HepG2 (cell line): ENCODE results near the gene GLUD1. TPM values are rescaled to one million over a fixed set of nuclear protein-coding genes. Genes with fewer than 3 reads are reported as not detected.
"Not testable (repeated sequence)": the region's sequence is repeated elsewhere in the genome, so short reads cannot be mapped to it uniquely, and the experiment has no call there.

Experiments used
- ATAC-seq: fragments of 200-7000 bp; cut with Tn5 transposase; 3 replicates; pipeline ENCODE4 v1.9.1; 2020; ENCODE audit warnings: mild to moderate bottlenecking, moderate library complexity
- BruUV-seq: library from RNA; stranded (reverse); fragments of 400-500 nt; replicated peaks from 2 replicates; lab custom pipeline; 2021; lab: Mats Ljungman, UMichigan
- CTCF ChIA-PET: fragments of 300-600 bp; formaldehyde crosslinking; extraction: SDS; loops from one replicate; lab custom pipeline; 2021; ENCODE audit warnings: low total read pairs, inconsistent platforms, low intra/inter-chr PET ratio; lab: Yijun Ruan, JAX
- POLR2A ChIA-PET: fragments of 350-600 bp; sonication (Branson Sonifier 250); formaldehyde crosslinking; loops from one replicate; lab custom pipeline; 2020; ENCODE audit warnings: antibody characterized with exemption, inconsistent platforms; lab: Yijun Ruan, JAX
- DNase-seq: peaks from one replicate; pipeline ENCODE4 v3.0.0-alpha.2; 2015; ENCODE audit warnings: low spot score
- FAIRE-seq: peaks from 3 replicates; lab custom pipeline; 2011; peaks lifted over from hg19 to GRCh38; lab: Jason Lieb, UNC
- H2AFZ ChIP-seq: one replicate; pipeline ENCODE4 v1.6.1; 2011; ENCODE audit warnings: low read length, inconsistent platforms
- H3K27ac ChIP-seq: fragments of 300-600 bp; 3 replicates; pipeline ENCODE4 v1.8.0; 2011; ENCODE audit warnings: mixed run types, mild to moderate bottlenecking, mixed read lengths, low read length, inconsistent platforms; ENCODE audit not compliant: insufficient read depth; ENCODE audit errors: extremely low read length
- H3K27me3 ChIP-seq, 2 experiments: fragments of 200-600 bp in 1 of 2; 2 replicates in 1 of 2; 3 replicates in 1 of 2; pipeline versions ENCODE4 v1.6.0 to v1.8.0; 2011; ENCODE audit warnings: low read length in 2 of 2, mild to moderate bottlenecking in 2 of 2, moderate library complexity in 2 of 2, inconsistent platforms in 1 of 2; ENCODE audit not compliant: insufficient read depth in 2 of 2, control insufficient read depth in 1 of 2
- H3K36me3 ChIP-seq, 2 experiments: fragments of 200-600 bp in 1 of 2; replicated peaks in 1 of 2; 2 replicates in 1 of 2; 3 replicates in 1 of 2; pipeline versions ENCODE4 v1.5.1 to v1.8.0; 2011; ENCODE audit warnings: low read length in 2 of 2, inconsistent platforms in 1 of 2; ENCODE audit not compliant: insufficient read depth in 2 of 2, control insufficient read depth in 1 of 2
- H3K4me1 ChIP-seq: 2 replicates; pipeline ENCODE4 v1.5.1; 2012; ENCODE audit warnings: low read length, inconsistent platforms; ENCODE audit not compliant: insufficient read depth
- H3K4me2 ChIP-seq: 2 replicates; pipeline ENCODE4 v1.6.0; 2011; ENCODE audit warnings: low read depth, low read length, inconsistent platforms
- H3K4me3 ChIP-seq, 3 experiments: fragments of 200-600 bp in 1 of 3; sonication (generic), shearing (Covaris generic) in 1 of 3; replicated peaks in 1 of 3; 2 replicates each; pipeline ENCODE4 v1.5.1; 2011 to 2016; ENCODE audit warnings: low read length in 3 of 3, inconsistent platforms in 2 of 3, low read depth in 2 of 3, mild to moderate bottlenecking in 2 of 3, control low read depth in 1 of 3, mixed read lengths in 1 of 3; ENCODE audit not compliant: insufficient read depth in 1 of 3
- H3K79me2 ChIP-seq: one replicate; pipeline ENCODE4 v1.6.1; 2011; ENCODE audit warnings: low read length, inconsistent platforms; ENCODE audit not compliant: insufficient read depth
- H3K9ac ChIP-seq: 2 replicates; pipeline ENCODE4 v1.6.0; 2011; ENCODE audit warnings: mild to moderate bottlenecking, low read depth, low read length, inconsistent platforms; ENCODE audit not compliant: insufficient read depth
- H3K9me3 ChIP-seq: 2 replicates; pipeline ENCODE4 v1.5.1; 2012; ENCODE audit warnings: mild to moderate bottlenecking, low read length
- H4K20me1 ChIP-seq: 2 replicates; pipeline ENCODE4 v1.6.0; 2011; ENCODE audit warnings: inconsistent platforms, mild to moderate bottlenecking, low read length, moderate library complexity; ENCODE audit not compliant: insufficient read depth
- ATF7 ChIP-seq, 2 experiments: fragments of 450-650 bp in 1 of 2; sonication (generic) in 1 of 2; formaldehyde crosslinking in 1 of 2; IDR thresholded peaks; 2 replicates each; pipeline versions ENCODE4 v1.4.0 to v1.6.1; 2016 to 2020; ENCODE audit warnings: antibody characterized with exemption in 1 of 2, mild to moderate bottlenecking in 1 of 2, missing genetic modification reagents in 1 of 2
- HNF1B ChIP-seq: sonication (generic); formaldehyde crosslinking; IDR thresholded peaks from 2 replicates; pipeline ENCODE4 v1.5.1; 2020; ENCODE audit warnings: mild to moderate bottlenecking, moderate library complexity, missing genetic modification reagents
- IRF2 ChIP-seq: IDR thresholded peaks from 2 replicates; pipeline ENCODE4 v1.6.1; 2018; ENCODE audit warnings: missing genetic modification reagents, missing compliant biosample characterization
- PHF21A ChIP-seq: sonication (generic); formaldehyde crosslinking; IDR thresholded peaks from 2 replicates; pipeline ENCODE4 v1.5.0; 2020; ENCODE audit warnings: mild to moderate bottlenecking, missing genetic modification reagents
- POGZ ChIP-seq: sonication (generic); formaldehyde crosslinking; IDR thresholded peaks from 2 replicates; pipeline ENCODE4 v1.4.0; 2020; ENCODE audit warnings: mild to moderate bottlenecking, missing genetic modification reagents
- POLR2A ChIP-seq, 2 experiments: IDR thresholded peaks; 2 replicates each; pipeline ENCODE4 v1.6.1; 2011; ENCODE audit warnings: low read depth in 2 of 2, low read length in 2 of 2, mild to moderate bottlenecking in 1 of 2, moderate library complexity in 1 of 2; ENCODE audit not compliant: insufficient read depth in 1 of 2
- RBFOX2 ChIP-seq: fragments of 200-400 bp; formaldehyde crosslinking; IDR thresholded peaks from 2 replicates; pipeline ENCODE4 v1.6.1; 2017; ENCODE audit warnings: low read depth, mild to moderate bottlenecking, low read length
- SOX6 ChIP-seq, 2 experiments: fragments of 450-650 bp in 1 of 2; sonication (generic) in 1 of 2; formaldehyde crosslinking in 1 of 2; IDR thresholded peaks; 2 replicates each; pipeline versions ENCODE4 v1.4.0 to v1.6.1; 2017 to 2020; ENCODE audit warnings: antibody characterized with exemption in 1 of 2, mild to moderate bottlenecking in 1 of 2, missing genetic modification reagents in 1 of 2
- TEAD3 ChIP-seq: optimal IDR thresholded peaks from 2 replicates; pipeline ENCODE3; 2016; ENCODE audit warnings: borderline replicate concordance
- ZNF121 ChIP-seq: sonication (generic); formaldehyde crosslinking; IDR thresholded peaks from 2 replicates; pipeline ENCODE4 v1.5.0; 2020; ENCODE audit warnings: mild to moderate bottlenecking, missing genetic modification reagents
- WGBS: methylation state at CpG from one replicate; pipeline ENCODE4 v1.1.6; 2017; ENCODE audit warnings: low lambda C conversion rate; 5-methylcytosine and 5-hydroxymethylcytosine counted together
- in situ Hi-C: cut with HindIII; loops from 2 replicates; pipeline ENCODE4 v1.10.0; 2017; ENCODE audit warnings: low pct_unique_long_range_greater_than_20kb; ENCODE audit not compliant: extremely low pct_ligation_motif_present
- intact Hi-C: fragments of 100-400 bp; cut with micrococcal nuclease; formaldehyde crosslinking; loops from one replicate; pipeline ENCODE4 v1.10.0; 2022; ENCODE audit not compliant: unreplicated experiment
- polyA plus RNA-seq, 8 experiments: library from polyadenylated mRNA; depleted of rRNA in 3 of 8; stranded (reverse) in 7 of 8; unstranded in 1 of 8; fragments of >200 nt; fragmentation: Illumina TruSeq in 4 of 8; extraction: Trizol in 4 of 8; gene quantifications; 2 replicates each; pipeline versions ENCODE4 v1.2.1 to v1.2.3, GENCODE V29; 2011 to 2016; ENCODE audit warnings: low read depth in 4 of 8, missing spikeins in 1 of 8, mixed read lengths in 1 of 8; ENCODE audit not compliant: insufficient read depth in 1 of 8
- total RNA-seq, 5 experiments: library from RNA; depleted of rRNA; stranded (reverse); fragments of >200 nt; fragmentation: Illumina TruSeq; extraction: Trizol; gene quantifications; 2 replicates each; pipeline ENCODE4 v1.2.3, GENCODE V29; 2016; ENCODE audit warnings: low read depth in 1 of 5
- TF ChIP-seq, protein P1 (sequence below): sonication (generic); formaldehyde crosslinking; IDR thresholded peaks from 2 replicates; pipeline ENCODE4 v1.9.0; 2021; ENCODE audit warnings: mild to moderate bottlenecking, missing genetic modification reagents

The GLUD1 gene
- total and polyA plus RNA-seq, 2 of the 13 experiments (the other 11 are each of a cell fraction or from before 2014, with no cell fraction given): 301 to 798 TPM

DNA sequence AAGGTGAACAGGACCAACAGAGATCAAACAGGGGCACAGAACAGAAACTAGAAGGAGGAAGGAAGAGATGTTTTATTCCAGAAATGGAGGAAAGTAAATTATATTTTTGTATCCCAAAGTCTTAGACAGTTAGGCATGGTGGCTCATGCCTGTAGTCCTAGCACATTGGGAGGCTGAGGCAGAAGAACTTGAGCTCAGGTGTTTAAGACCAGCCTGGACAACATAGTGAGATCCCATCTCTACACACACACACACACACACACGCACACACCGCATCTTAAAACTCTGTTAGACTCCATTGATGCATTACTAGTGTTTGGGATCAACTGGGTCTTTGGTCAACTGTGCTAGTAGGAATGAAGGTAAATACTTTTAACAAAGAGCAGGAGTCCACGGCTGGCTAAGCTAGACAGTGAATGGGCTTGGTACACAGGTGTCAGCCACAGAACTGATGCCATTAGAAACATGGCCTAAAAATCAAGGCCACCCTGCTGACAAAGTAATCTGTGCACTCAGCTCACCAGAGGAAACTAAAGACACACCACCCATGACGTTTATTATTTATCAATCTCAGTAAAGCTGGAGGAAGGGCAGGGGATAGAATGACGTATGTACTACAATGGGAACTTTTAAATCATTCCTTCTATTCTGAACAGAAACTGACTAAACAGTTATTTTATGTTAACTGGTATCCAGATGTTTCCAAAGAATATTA lies 10.9 kb downstream of the GLUD1 start (continued):
- TF ChIP-seq IRF2: peak; percentile 33; the same call in 1 of the 2 replicates
- peak; percentile 34; the same call in 1 of the 2 replicates for TF ChIP-seq POGZ (CRISPR knock-in tag)
- TF ChIP-seq HNF1B (CRISPR knock-in tag): peak; percentile 71
- 0 out of 2 replicates have a peak, but pooled peaks have one; percentile 9 for TF ChIP-seq ATF7 (IDR thresholded peaks at IDR 0.05)
- not testable (repeated sequence) for TF ChIP-seq ATF7 (CRISPR knock-in tag; IDR thresholded peaks at IDR 0.05); SOX6 (IDR thresholded peaks at IDR 0.05)
- TF ChIP-seq PHF21A (CRISPR knock-in tag): 0 out of 2 replicates have a peak, but pooled peaks have one; percentile 26
- 0 out of 4 replicates have a peak, but pooled peaks of 1 of the 2 experiments have one; percentile 3 for TF ChIP-seq POLR2A (IDR thresholded peaks at IDR 0.05; ENCODE audit: insufficient read depth in 1 of 2, low read depth in 2 of 2, low read length in 2 of 2)
- peak; percentile 76 for TF ChIP-seq SOX6 (CRISPR knock-in tag; IDR thresholded peaks at IDR 0.05)
- peak; percentile 73 for TF ChIP-seq TEAD3 (CRISPR knock-in tag)
- TF ChIP-seq ZNF121 (CRISPR knock-in tag): peak; percentile 99
- TF ChIP-seq RBFOX2: peak; percentile 28; the same call in 1 of the 2 replicates
- TF ChIP-seq, protein P1, sequence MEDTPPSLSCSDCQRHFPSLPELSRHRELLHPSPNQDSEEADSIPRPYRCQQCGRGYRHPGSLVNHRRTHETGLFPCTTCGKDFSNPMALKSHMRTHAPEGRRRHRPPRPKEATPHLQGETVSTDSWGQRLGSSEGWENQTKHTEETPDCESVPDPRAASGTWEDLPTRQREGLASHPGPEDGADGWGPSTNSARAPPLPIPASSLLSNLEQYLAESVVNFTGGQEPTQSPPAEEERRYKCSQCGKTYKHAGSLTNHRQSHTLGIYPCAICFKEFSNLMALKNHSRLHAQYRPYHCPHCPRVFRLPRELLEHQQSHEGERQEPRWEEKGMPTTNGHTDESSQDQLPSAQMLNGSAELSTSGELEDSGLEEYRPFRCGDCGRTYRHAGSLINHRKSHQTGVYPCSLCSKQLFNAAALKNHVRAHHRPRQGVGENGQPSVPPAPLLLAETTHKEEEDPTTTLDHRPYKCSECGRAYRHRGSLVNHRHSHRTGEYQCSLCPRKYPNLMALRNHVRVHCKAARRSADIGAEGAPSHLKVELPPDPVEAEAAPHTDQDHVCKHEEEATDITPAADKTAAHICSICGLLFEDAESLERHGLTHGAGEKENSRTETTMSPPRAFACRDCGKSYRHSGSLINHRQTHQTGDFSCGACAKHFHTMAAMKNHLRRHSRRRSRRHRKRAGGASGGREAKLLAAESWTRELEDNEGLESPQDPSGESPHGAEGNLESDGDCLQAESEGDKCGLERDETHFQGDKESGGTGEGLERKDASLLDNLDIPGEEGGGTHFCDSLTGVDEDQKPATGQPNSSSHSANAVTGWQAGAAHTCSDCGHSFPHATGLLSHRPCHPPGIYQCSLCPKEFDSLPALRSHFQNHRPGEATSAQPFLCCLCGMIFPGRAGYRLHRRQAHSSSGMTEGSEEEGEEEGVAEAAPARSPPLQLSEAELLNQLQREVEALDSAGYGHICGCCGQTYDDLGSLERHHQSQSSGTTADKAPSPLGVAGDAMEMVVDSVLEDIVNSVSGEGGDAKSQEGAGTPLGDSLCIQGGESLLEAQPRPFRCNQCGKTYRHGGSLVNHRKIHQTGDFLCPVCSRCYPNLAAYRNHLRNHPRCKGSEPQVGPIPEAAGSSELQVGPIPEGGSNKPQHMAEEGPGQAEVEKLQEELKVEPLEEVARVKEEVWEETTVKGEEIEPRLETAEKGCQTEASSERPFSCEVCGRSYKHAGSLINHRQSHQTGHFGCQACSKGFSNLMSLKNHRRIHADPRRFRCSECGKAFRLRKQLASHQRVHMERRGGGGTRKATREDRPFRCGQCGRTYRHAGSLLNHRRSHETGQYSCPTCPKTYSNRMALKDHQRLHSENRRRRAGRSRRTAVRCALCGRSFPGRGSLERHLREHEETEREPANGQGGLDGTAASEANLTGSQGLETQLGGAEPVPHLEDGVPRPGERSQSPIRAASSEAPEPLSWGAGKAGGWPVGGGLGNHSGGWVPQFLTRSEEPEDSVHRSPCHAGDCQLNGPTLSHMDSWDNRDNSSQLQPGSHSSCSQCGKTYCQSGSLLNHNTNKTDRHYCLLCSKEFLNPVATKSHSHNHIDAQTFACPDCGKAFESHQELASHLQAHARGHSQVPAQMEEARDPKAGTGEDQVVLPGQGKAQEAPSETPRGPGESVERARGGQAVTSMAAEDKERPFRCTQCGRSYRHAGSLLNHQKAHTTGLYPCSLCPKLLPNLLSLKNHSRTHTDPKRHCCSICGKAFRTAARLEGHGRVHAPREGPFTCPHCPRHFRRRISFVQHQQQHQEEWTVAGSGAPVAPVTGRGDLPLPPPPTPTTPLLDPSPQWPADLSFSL (CRISPR knock-in tag): 0 out of 2 replicates have a peak, but pooled peaks have one; percentile 48

DNA sequence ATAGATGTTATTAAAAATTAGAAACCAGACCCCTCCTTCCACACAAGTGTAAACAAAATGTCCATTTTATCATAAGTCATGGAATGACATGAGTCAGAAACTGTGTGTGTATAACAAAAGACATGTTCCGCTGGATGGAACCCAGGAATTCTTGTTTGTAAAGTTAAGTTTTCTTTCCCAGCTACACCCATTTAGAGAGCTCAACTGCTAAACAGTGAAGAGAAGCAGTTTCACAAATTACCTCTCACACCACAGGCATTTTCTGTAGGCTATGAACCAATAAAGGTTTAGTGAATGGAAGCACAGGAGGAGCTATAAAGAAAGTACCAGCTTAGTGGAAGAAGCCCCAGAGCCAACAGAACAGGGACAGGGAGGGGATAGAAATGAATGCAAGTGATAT lies 12.4 kb downstream of the GLUD1 start:
- peak; percentile 20 for DNase-seq
- H3K9me3 ChIP-seq, CTCF ChIA-PET, BruUV-seq, H3K9ac ChIP-seq, H3K27me3 ChIP-seq, H3K4me3 ChIP-seq, FAIRE-seq, H2AFZ ChIP-seq, intact Hi-C loops, POLR2A ChIA-PET, in situ Hi-C loops: not testable (repeated sequence)
- peaks cover 3 to 27% of the 10 kb centered on the region in 2 experiments for H3K36me3 ChIP-seq
- H3K4me2 ChIP-seq: peak overlapping the region; percentile 53
- peaks cover 61% of the 10 kb centered on the region for H3K4me1 ChIP-seq
- peaks cover 61% of the 10 kb centered on the region for H4K20me1 ChIP-seq
- peak overlapping the region; percentile 67 for H3K27ac ChIP-seq
- peaks cover 76% of the 10 kb centered on the region for H3K79me2 ChIP-seq
- 77% methylated on average over 1 of the region's 1 CpG for WGBS
- ATAC-seq: peak; percentile 16; the same call in 2 of the 3 replicates
